ENCODE results near the gene POLD3.

Gene POLD3

DNA sequence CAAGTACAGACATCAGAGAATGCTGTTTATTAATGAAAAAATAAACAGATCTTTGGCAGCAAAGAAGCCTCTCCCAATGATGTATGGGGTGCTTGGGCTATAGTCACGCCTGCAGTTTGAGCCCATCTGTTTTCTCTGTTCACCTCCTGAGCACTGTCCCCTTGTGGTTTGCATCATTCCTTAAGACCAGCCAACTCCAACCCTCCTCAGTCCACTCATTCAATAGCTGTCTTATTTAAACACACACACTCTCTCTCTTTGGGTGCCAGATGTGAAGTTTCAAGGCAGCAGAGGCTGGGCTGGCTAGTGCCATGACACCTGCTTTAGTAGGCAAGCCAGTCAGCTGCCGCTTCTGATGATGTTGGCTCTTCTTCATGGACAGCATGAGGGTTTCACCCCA, 58.1 kb downstream of the POLD3 start:
- TF ChIP-seq, protein P1, sequence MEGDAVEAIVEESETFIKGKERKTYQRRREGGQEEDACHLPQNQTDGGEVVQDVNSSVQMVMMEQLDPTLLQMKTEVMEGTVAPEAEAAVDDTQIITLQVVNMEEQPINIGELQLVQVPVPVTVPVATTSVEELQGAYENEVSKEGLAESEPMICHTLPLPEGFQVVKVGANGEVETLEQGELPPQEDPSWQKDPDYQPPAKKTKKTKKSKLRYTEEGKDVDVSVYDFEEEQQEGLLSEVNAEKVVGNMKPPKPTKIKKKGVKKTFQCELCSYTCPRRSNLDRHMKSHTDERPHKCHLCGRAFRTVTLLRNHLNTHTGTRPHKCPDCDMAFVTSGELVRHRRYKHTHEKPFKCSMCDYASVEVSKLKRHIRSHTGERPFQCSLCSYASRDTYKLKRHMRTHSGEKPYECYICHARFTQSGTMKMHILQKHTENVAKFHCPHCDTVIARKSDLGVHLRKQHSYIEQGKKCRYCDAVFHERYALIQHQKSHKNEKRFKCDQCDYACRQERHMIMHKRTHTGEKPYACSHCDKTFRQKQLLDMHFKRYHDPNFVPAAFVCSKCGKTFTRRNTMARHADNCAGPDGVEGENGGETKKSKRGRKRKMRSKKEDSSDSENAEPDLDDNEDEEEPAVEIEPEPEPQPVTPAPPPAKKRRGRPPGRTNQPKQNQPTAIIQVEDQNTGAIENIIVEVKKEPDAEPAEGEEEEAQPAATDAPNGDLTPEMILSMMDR (IDR thresholded peaks at IDR 0.05): no peak

DNA sequence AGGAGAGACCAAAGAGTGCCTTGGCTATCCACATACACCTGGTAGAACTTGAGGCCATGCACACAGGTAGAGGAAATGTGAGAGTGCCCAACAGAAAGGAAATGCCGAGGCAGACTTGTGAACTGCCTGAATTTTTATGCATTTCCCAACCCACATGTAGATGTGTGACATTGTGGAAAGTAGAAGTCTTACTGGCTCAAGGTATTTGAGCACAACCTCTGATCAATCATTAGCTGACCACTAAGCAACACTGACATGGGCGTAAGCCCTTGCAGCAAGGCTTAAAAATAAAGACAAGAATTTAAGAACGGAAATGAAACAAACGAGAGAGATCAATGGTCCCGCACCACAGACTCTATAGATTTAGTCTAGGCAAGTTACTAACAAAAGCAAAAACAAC, 62.6 kb downstream of the POLD3 start:
- TF ChIP-seq, protein P1 (IDR thresholded peaks at IDR 0.05): no peak

DNA sequence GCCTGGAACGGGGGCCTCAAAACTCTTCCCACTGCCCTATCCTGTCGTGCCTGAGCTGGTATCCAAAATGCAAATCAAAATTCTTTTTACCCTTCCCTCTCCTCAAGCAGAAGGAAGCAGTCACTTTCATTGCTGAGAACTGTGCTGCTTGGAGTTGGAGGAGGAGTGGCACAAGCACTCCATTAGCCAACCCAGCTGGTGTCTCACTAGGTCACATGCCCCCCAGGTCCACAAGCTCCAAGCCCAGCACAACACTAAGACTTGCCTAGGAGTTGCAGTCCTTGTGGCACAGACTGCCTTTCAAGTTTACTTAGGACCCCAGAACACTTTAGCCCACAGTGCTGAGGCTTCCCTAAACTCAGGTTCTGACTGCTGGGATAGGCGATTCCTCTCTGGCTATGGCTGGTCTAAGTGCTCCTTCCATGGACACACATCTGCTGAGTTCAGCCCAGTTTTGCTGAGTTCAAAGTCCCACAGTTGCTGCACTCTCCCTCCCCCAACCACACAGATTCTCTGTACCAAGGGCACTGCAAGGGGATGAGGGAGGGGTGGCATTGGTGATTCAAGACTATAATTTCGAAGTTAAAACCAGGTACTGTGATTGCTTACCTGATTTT, 70.2 kb downstream of the POLD3 start:
- TF ChIP-seq, protein P1 (IDR thresholded peaks at IDR 0.05): no peak

DNA sequence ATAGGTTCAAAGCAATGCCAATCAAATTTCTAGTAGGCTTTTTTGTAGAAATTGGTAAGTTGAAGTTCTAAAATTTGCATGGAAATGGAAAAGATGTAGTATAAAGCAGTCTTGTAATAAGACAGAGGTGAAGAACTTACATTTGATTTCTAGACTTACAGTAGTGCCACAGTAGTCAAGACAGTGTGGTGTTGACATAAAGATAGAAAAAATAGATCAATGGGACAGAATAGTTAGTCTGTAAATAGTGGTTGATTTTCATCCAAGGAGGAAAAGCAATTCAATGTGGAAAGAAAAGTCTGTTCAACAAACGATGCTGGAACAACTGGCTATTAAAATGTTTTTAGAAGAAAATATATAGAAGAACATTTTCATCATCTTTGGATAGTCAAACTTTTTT, 70.9 kb downstream of the POLD3 start:
- TF ChIP-seq, protein P1 (IDR thresholded peaks at IDR 0.05): no peak

DNA sequence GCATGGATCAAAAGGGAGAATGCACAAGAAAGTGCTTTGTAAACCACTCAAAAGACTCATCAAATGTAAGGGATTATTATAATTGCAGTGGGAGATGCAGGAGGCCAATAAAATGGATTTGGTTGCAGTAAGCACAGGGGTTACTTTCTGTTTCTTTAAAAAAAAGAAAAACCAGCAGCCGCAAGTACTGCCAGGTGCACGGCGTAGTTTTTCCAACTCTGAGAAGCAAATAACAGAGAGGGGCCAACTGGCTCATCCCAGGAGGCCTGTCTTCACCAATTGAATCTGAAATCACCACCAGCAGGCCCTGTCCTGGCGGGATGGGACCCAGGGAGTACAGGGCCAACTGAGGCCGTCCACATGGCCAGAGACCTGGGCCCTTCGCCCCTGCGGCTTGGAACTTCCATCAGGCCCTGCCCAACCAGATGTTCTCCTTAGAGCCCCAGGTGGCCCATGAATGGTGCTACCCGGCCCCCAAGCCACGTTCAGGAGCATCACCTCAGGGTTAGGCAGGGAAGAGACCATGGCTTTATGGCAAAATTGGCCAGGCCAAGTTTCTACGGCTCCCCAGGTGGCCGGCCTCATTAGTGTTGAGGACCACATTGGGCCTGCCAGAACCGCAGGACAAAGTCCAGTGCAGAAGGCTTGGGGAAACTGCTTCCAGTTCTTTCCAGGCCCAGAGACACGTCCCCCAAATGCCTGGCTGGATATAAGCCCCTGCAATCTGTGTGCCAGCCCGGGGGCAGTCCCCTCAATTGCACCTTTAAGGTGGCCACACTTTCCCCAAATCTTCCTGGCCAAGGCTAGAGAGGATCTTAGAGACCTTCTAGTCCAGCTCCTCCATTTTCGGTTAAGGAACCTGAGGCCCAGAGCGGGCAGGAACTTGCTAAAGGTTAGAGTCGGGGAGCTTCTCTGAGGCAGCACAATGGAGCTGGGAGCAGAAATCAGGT, 77.1 kb downstream of the POLD3 start:
- TF ChIP-seq, protein P1 (IDR thresholded peaks at IDR 0.05): no peak

DNA sequence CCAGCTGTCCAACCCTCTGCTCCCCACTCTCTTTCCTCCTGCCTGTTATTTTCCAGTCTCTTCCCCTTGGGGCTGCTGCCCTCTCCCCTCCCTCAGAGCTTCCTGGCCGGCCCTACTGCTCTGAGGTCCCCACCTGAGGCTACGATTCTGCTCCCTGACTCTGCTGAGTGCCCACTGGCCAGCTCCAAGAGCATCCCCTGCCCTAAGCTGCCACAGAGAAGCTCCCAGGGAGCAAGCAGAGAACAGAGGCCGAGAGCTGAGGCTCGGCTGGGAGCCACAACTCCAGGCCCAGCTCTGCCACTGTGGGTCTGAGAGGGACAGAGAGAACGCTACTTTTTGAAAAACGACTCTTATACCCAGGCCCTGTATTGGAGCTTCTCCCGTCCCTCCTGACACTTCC, 77.8 kb downstream of the POLD3 start:
- TF ChIP-seq, protein P1 (IDR thresholded peaks at IDR 0.05): no peak

DNA sequence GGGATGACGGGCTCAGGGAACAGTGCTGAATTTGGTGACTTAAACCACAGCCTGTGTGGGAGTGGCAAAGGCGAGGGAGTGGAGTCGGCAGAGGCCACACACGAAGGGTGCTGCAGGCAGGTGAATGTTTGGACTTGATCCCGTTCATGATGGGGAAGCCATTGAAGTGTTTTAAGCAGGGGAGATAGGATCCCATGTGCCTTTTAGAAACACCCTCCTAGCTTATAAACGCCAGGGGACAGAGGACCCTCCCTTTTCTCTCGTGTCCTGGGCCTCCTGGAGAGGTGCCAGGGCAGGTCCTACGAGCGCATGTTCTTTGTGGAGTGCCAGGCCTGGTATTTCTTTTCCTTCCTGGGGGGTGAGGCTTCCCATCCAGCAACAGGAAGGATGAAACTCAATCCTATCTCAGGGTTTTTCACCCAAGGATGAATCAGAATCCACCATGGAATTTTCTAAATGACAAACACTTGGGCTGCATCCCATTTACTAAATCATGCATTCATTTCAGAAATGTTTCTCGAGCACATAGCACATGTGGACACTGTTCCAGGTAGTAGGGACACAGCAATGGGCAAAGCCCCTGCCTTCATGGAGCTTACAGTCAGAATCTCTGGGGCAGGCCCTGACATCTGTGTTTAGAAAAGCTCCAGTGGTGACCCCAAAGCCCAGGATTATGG, 79.3 kb downstream of the POLD3 start:
- TF ChIP-seq, protein P1 (IDR thresholded peaks at IDR 0.05): no peak

Data from LNCAP (cell line).